HFF-Myc (cell line): ENCODE data around the gene IL1B.

ENCODE experiments used
- DNase-seq: peaks from one replicate; pipeline ENCODE4 v3.0.0-alpha.2; 2011; ENCODE audit warnings: low read depth; ENCODE audit errors: extremely low read depth
- H3K4me3 ChIP-seq: replicated peaks from 2 replicates; pipeline ENCODE4 v1.5.1; 2011; ENCODE audit warnings: low read depth, mild to moderate bottlenecking, control low read depth, low read length
- TF ChIP-seq, protein P1 (sequence below): IDR thresholded peaks from 2 replicates; pipeline ENCODE4 v1.5.1; 2012; ENCODE audit warnings: mild to moderate bottlenecking, low read depth, low read length, control low read depth; ENCODE audit errors: missing control alignments

The IL1B gene

DNA sequence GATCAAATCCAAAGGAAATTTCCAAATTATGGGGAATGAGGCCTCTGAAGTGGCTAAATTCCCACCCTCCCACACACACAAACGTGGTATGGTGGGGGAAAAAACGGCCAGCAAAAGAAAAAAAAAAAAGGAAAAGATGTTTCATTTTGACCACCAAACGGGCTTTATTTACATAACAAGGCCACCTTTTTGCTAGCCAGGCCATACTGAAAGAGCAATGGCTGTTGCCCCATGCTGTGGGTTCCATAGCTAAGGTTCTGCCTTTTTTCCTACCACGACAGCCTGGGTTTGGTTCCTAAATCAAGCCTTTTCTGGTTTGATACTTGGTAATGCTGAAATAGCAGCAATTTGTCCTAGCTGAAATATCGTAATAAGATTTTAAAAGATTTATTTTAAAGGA is 14.0 kb upstream of the IL1B start:
- no peak for DNase-seq
- TF ChIP-seq, protein P1, sequence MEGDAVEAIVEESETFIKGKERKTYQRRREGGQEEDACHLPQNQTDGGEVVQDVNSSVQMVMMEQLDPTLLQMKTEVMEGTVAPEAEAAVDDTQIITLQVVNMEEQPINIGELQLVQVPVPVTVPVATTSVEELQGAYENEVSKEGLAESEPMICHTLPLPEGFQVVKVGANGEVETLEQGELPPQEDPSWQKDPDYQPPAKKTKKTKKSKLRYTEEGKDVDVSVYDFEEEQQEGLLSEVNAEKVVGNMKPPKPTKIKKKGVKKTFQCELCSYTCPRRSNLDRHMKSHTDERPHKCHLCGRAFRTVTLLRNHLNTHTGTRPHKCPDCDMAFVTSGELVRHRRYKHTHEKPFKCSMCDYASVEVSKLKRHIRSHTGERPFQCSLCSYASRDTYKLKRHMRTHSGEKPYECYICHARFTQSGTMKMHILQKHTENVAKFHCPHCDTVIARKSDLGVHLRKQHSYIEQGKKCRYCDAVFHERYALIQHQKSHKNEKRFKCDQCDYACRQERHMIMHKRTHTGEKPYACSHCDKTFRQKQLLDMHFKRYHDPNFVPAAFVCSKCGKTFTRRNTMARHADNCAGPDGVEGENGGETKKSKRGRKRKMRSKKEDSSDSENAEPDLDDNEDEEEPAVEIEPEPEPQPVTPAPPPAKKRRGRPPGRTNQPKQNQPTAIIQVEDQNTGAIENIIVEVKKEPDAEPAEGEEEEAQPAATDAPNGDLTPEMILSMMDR = no peak
- H3K4me3 ChIP-seq = no peak overlapping the region

DNA sequence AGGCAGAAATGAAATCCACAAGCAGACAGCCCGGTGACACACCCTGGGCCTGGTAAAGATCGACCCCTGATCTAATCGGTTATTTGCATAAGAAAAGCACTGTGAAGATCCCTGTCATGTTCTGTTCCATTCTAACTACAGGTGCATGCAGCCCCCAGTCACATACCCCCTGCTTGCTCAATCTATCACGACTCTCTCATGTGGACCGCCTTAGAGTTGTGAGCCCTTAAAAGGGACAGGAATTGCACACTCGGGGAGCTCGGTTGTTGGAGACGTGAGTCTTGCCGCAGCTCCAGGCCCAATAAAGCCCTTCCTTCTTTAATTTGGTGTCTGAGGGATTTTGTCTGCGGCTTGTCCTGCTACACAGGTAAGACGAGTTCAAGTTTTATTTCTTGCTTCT is 13.4 kb upstream of the IL1B start:
- no peak overlapping the region for H3K4me3 ChIP-seq
- no peak for DNase-seq
- TF ChIP-seq, protein P1 = no peak

DNA sequence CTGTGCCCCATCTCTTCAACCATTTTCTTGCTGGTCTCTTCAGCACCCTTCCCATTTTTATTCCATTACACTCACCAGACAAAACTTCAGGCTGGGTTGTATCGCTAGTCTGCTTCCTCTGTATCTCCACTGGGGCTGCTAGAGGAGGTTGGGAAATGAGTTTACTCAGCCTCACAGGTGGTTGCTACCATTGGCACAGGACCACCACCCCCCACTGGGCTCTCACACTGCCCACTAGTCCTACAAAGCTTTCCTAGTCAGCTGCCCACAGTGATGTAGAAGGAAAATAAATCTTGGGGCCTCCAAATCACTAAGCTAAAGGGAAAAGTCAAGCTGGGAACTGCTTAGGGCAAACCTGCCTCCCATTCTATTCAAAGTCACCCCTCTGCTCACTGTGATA is 12.3 kb upstream of the IL1B start:
- no peak for DNase-seq
- no peak overlapping the region for H3K4me3 ChIP-seq
- TF ChIP-seq, protein P1 = no peak

DNA sequence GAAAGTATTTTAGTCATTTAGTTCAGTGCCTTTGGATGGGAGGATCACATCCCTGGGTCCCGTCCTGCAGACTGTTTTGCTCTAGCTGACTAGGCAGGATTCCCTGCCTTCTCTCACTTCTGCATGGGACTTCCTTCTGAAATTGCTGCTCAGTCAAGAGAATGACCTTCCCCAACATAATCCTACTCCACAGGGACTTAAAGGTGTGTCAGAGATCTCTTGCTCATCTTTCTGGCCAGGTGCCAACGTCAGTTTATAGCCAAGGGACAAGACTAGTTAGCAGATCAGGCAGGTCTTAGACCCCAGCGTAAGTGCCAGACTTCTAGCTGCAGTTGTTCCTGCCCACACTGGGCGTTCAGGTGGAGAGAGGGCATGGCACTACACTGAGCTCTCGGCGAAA is 9.5 kb upstream of the IL1B start:
- no peak for DNase-seq
- TF ChIP-seq, protein P1 = no peak
- no peak overlapping the region for H3K4me3 ChIP-seq

DNA sequence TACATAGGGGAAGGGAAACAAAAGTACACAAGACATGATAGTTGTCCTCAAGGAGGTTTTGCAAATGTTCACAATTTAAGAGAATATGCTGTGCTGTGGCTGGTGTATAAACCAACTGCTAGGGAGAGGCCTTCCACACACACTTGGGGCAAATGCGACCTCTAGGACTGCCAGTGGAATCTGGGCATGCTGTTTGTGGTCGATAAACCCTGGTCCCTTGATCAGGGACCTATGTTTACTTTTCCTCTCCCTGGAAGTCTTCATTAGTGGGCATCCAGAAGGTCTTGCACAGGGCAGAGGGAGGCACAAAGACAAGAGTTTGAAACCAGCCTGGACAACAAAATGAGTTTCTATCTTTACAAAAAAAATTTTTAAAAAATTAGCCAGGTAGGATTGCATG is 7.3 kb upstream of the IL1B start:
- no peak for DNase-seq
- H3K4me3 ChIP-seq = no peak overlapping the region
- TF ChIP-seq, protein P1 = no peak

DNA sequence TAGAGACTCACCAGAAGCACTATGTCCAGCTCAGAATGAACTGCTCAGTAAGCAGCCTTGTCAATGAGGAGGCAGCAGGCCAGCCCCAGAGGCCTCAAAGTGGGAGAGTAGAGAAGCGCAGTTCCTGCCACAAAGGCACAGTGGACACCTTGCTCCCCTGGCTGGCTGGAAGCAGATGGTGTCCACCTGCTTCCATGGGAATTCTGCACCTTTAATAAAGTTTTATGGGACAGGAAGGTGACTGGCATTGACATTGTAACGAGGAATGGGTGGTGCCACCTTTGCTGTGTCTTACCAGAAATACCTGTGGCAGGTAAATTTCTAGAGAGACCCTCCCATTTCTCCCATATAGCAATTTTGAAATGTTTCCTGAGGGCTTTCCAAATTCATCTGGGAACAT is 6.7 kb upstream of the IL1B start:
- TF ChIP-seq, protein P1 = no peak
- DNase-seq = no peak
- H3K4me3 ChIP-seq = no peak overlapping the region

DNA sequence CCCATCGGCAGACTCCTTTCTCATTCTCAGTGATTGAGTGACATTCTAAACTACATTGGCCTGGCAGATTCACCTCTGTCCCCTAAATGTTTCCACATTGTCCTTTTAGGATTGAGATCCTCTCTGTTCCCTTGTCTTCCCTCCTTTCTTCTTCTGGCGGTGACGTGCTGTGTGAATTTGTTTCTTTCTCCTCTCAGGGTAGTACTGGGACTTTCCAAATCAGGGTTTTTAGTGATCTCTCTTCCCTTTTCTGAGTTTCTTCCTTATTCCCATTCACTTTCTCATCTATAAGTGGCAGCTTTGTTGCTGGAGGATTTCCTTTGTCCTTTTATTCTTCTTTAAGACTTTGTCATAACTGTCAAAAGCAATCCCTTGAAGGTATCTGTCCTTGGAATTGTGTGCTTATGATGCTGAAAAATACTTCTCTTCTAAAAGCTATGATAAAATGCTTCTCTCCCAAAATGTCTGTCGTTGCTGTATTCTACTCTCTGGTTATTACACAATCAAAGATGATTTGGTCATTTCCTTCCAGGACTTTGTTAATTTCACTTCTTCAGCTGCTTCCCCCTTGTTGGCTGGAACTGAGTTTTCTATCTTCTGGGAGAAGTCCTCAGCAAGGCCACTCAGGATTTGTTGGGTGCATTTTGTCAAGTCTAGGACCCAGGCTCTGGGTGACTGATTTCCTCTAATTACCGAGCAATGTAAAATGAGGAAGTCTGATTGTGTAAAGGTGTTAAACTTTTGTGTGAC is 4.9 kb upstream of the IL1B start:
- H3K4me3 ChIP-seq = no peak overlapping the region
- DNase-seq = no peak
- TF ChIP-seq, protein P1 = no peak
